ENCODE results near the gene TXNDC12. TPM values are rescaled to one million over a fixed set of nuclear protein-coding genes. Genes with fewer than 3 reads are reported as not detected.
A peak's percentile ranks its signal among the peaks of the same experiment; 100 is the strongest.

TXNDC12 gene
- total RNA-seq, 1 donor from 2014 or later = 37.4 TPM

- H3K4me1 Mint-ChIP-seq = no peaks in the 10 kb centered on the region
- DNase-seq (no peak), ATAC-seq (ENCODE audit: low read depth) (no peak)
- TF ChIP-seq CTCF (IDR thresholded peaks at IDR 0.05) = no peak
- CTCF ChIA-PET = interaction anchor here (0.8 to 1.4 kb wide), 3 partner anchors 106 to 1255 kb away, joined by 3 to 6 read pairs (median 4); no protein-coding TSS in a partner anchor
- H3K27ac Mint-ChIP-seq = no peak overlapping the region
- peaks cover 17% of the 10 kb centered on the region for H3K27me3 Mint-ChIP-seq
- POLR2A ChIA-PET = no interaction called here
- H3K4me3 Mint-ChIP-seq = no peak overlapping the region
- H3K9me3 Mint-ChIP-seq = no peaks in the 10 kb centered on the region
- intact Hi-C loops (cut with micrococcal nuclease) = loop anchor here (5.0 to 10.0 kb wide), 4 partner anchors 162 to 1637 kb away; no protein-coding TSS in a partner anchor
- no peaks in the 10 kb centered on the region for H3K36me3 Mint-ChIP-seq (ENCODE audit: low read depth)
These were observed 51.1 kb downstream of the TXNDC12 start for GRCh38 chr1:52003877-52004276.

- intact Hi-C loops (cut with micrococcal nuclease) = loop anchor here (1.0 to 10.0 kb wide), 5 partner anchors 105 to 1635 kb away; no protein-coding TSS in a partner anchor
- POLR2A ChIA-PET = no interaction called here
These were observed 52.7 kb downstream of the TXNDC12 start for GRCh38 chr1:52002038-52002917.

GRCh38 chr1:51998701-51999100 is 56.3 kb downstream of the TXNDC12 start:
- intact Hi-C loops (cut with micrococcal nuclease) = no loop called here
- no peak overlapping the region for H3K27ac Mint-ChIP-seq
- H3K4me1 Mint-ChIP-seq = no peaks in the 10 kb centered on the region
- no peak for TF ChIP-seq CTCF (IDR thresholded peaks at IDR 0.05)
- ATAC-seq (ENCODE audit: low read depth) = no peak
- H3K9me3 Mint-ChIP-seq = no peaks in the 10 kb centered on the region
- POLR2A ChIA-PET = no interaction called here
- no peak overlapping the region for H3K4me3 Mint-ChIP-seq
- peaks cover 26% of the 10 kb centered on the region for H3K27me3 Mint-ChIP-seq
- DNase-seq = no peak
- CTCF ChIA-PET = interaction anchor here (1.1 kb wide), 1 partner anchor 102 kb away, joined by 5 read pairs; no protein-coding TSS in a partner anchor
- no peaks in the 10 kb centered on the region for H3K36me3 Mint-ChIP-seq (ENCODE audit: low read depth)

More at GRCh38 chr1:52002038-52002917, 52.7 kb downstream of the TXNDC12 start:
- no peaks in the 10 kb centered on the region for H3K36me3 Mint-ChIP-seq (ENCODE audit: low read depth)
- no peak overlapping the region for H3K4me3 Mint-ChIP-seq
- peaks cover 21% of the 10 kb centered on the region for H3K27me3 Mint-ChIP-seq
- ATAC-seq (ENCODE audit: low read depth) = peak; percentile 93
- H3K9me3 Mint-ChIP-seq = no peaks in the 10 kb centered on the region
- H3K27ac Mint-ChIP-seq = no peak overlapping the region
- H3K4me1 Mint-ChIP-seq = no peaks in the 10 kb centered on the region
- TF ChIP-seq CTCF (IDR thresholded peaks at IDR 0.05) = no peak
- CTCF ChIA-PET = interaction anchor here (1.3 to 2.0 kb wide), 2 partner anchors 105 to 106 kb away, joined by 5 to 10 read pairs; no protein-coding TSS in a partner anchor
- DNase-seq = no peak

GRCh38 chr1:51997974-51998382 is 57.0 kb downstream of the TXNDC12 start:
- Mint-ChIP-seq H3K27me3 (peaks cover 29% of the 10 kb centered on the region), H3K4me1 (no peaks in the 10 kb centered on the region), H3K9me3 (no peaks in the 10 kb centered on the region), H3K36me3 (ENCODE audit: low read depth) (no peaks in the 10 kb centered on the region), H3K4me3 (no peak overlapping the region), H3K27ac (no peak overlapping the region)
- TF ChIP-seq CTCF (IDR thresholded peaks at IDR 0.05) = no peak
- ATAC-seq (ENCODE audit: low read depth) (no peak), DNase-seq (no peak)
- intact Hi-C loops (cut with micrococcal nuclease) = no loop called here
- ChIA-PET POLR2A (no interaction called here), CTCF (interaction anchor here (2.0 kb wide), 1 partner anchor 100 kb away, joined by 5 read pairs; no protein-coding TSS in a partner anchor)

GRCh38 chr1:51990478-51990965 is 64.5 kb downstream of the TXNDC12 start, which contains the start of gene RAB3B:
TSS of gene RAB3B (minus strand) at chr1:51990700. CDS start at chr1:51977117, 13,583 bp downstream.
- CTCF ChIA-PET = no interaction called here
- Mint-ChIP-seq H3K36me3 (ENCODE audit: low read depth) (no peaks in the 10 kb centered on the region), H3K27ac (no peak within 1 kb of the TSS), H3K9me3 (no peaks in the 10 kb centered on the region), H3K27me3 (peaks cover 35% of the 10 kb centered on the region), H3K4me1 (peaks cover 9% of the 10 kb centered on the region), H3K4me3 (peak within 1 kb of the TSS; percentile 75)
- ATAC-seq (ENCODE audit: low read depth) (peak; percentile 97), DNase-seq (peak; percentile 70)
- POLR2A ChIA-PET = interaction anchor here (0.5 to 0.9 kb wide), 3 partner anchors 19 to 383 kb away, joined by 3 to 4 read pairs (median 3); partner anchors contain the start of gene TXNDC12
- TF ChIP-seq CTCF (IDR thresholded peaks at IDR 0.05) = no peak
- intact Hi-C loops (cut with micrococcal nuclease) = no loop called here
